Neural crest cell (in vitro differentiated cells): ENCODE measurements around the gene IPO13. TPM values are rescaled to one million over a fixed set of nuclear protein-coding genes. Genes with fewer than 3 reads are reported as not detected.

Experiments
- DNase-seq: peaks from one replicate; pipeline ENCODE4 v3.0.0; 2021; ENCODE audit warnings: low read depth, mixed read lengths, low spot score
- H3K27ac Mint-ChIP-seq: one replicate; pipeline ENCODE4 v1.8.0; 2021; ENCODE audit warnings: mild to moderate bottlenecking, mixed read lengths; ENCODE audit not compliant: unreplicated experiment
- H3K27me3 Mint-ChIP-seq: 2 replicates; pipeline ENCODE4 v1.8.0; 2021; ENCODE audit warnings: low read depth, mild to moderate bottlenecking, mixed read lengths
- H3K36me3 Mint-ChIP-seq: 2 replicates; pipeline ENCODE4 v1.8.0; 2021; ENCODE audit warnings: low read depth, mild to moderate bottlenecking, mixed read lengths
- H3K4me1 Mint-ChIP-seq: 2 replicates; pipeline ENCODE4 v1.8.0; 2021; ENCODE audit warnings: mixed read lengths
- H3K4me3 Mint-ChIP-seq: one replicate; pipeline ENCODE4 v1.8.0; 2021; ENCODE audit warnings: mild to moderate bottlenecking, mixed read lengths
- H3K9me3 Mint-ChIP-seq: 2 replicates; pipeline ENCODE4 v1.8.0; 2021; ENCODE audit warnings: mixed read lengths
- CTCF ChIP-seq: fragments of 200-600 bp; sonication (generic); conservative IDR thresholded peaks from 2 replicates; pipeline ENCODE4 v1.5.0; 2021; ENCODE audit warnings: antibody characterized with exemption, mild to moderate bottlenecking
- total RNA-seq: library from RNA; stranded (reverse); gene quantifications from 2 replicates; pipeline ENCODE4 v1.2.1, GENCODE V29; 2021

Gene IPO13
- total RNA-seq, 1 donor from 2014 or later: 44.1 TPM

GRCh38 chr1:43997295-43997999 lies 50.7 kb downstream of the IPO13 start:
- peaks cover 4% of the 10 kb centered on the region for H3K27me3 Mint-ChIP-seq
- peak overlapping the region; percentile 62 for H3K27ac Mint-ChIP-seq
- DNase-seq: no peak
- peaks cover 16% of the 10 kb centered on the region for H3K4me1 Mint-ChIP-seq
- no peak for TF ChIP-seq CTCF
- H3K36me3 Mint-ChIP-seq: no peaks in the 10 kb centered on the region
- H3K9me3 Mint-ChIP-seq: no peaks in the 10 kb centered on the region
- H3K4me3 Mint-ChIP-seq: no peak overlapping the region

- H3K9me3 Mint-ChIP-seq: no peaks in the 10 kb centered on the region
- H3K36me3 Mint-ChIP-seq: no peaks in the 10 kb centered on the region
- H3K27me3 Mint-ChIP-seq: no peaks in the 10 kb centered on the region
- H3K4me1 Mint-ChIP-seq: peaks cover 11% of the 10 kb centered on the region
- H3K27ac Mint-ChIP-seq: no peak overlapping the region
- no peak overlapping the region for H3K4me3 Mint-ChIP-seq
- no peak for DNase-seq
- TF ChIP-seq CTCF: no peak
These were observed 51.2 kb downstream of the IPO13 start for GRCh38 chr1:43998000-43998378.

DNA sequence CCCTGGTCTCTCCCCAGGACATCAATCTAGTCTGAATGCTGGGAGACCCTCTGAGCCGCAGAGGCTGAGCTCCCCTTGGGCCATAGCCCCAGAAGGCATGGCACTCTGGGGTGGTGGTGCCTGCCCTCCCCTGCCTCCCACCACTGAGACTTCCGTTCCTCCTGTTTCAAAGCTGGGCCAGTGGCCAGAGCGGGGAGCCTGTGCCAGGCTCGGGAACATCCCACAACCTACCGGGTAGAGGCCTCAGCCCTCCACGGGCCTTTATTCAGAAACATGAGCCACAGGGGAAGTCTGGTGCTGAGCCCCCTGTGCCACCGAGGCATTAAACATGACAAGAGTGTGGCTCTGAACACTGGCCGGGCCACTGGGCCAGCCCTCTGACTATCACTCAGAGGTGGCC lies 52.7 kb downstream of the IPO13 start:
- no peaks in the 10 kb centered on the region for H3K36me3 Mint-ChIP-seq
- no peaks in the 10 kb centered on the region for H3K27me3 Mint-ChIP-seq
- no peak for TF ChIP-seq CTCF
- H3K9me3 Mint-ChIP-seq: no peaks in the 10 kb centered on the region
- H3K4me3 Mint-ChIP-seq: no peak overlapping the region
- peaks cover 11% of the 10 kb centered on the region for H3K4me1 Mint-ChIP-seq
- peak overlapping the region; percentile 71 for H3K27ac Mint-ChIP-seq
- no peak for DNase-seq

DNA sequence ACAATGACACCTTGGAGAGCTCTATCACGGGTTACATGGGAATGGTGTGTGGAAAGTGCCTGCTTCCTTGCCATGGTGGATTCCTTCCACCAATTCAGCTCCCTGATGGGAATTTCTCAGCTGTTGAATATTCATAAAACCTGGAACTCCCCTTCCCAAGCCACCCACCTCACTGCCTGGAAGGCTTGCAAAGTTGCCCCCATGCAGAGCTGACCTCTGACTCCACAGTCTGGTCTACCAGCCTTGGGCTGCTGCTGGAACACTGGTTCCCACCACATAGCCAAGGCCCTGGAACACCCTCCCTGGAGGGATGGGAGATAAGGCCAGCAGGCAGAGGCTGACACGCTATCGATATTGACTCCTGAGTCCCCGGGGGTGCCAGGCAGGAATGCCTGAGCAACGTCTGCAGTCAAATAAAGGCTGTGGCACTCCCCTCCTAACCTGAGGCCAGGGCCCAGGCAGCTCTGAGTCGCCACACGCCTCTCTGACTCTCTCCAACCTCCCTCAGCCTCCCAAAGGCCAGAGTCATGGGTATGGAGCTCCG lies 53.4 kb downstream of the IPO13 start:
- H3K27ac Mint-ChIP-seq: no peak overlapping the region
- H3K4me1 Mint-ChIP-seq: peaks cover 8% of the 10 kb centered on the region
- H3K36me3 Mint-ChIP-seq: no peaks in the 10 kb centered on the region
- no peak for TF ChIP-seq CTCF
- no peaks in the 10 kb centered on the region for H3K27me3 Mint-ChIP-seq
- DNase-seq: no peak
- H3K4me3 Mint-ChIP-seq: no peak overlapping the region
- H3K9me3 Mint-ChIP-seq: no peaks in the 10 kb centered on the region

- no peaks in the 10 kb centered on the region for H3K36me3 Mint-ChIP-seq
- H3K27me3 Mint-ChIP-seq: no peaks in the 10 kb centered on the region
- TF ChIP-seq CTCF: no peak
- H3K4me3 Mint-ChIP-seq: no peak overlapping the region
- H3K27ac Mint-ChIP-seq: no peak overlapping the region
- H3K4me1 Mint-ChIP-seq: peaks cover 6% of the 10 kb centered on the region
- H3K9me3 Mint-ChIP-seq: no peaks in the 10 kb centered on the region
- no peak for DNase-seq
These were observed 55.4 kb downstream of the IPO13 start for GRCh38 chr1:44002165-44002564.
